NK-92 treated with Interleukin-12 subunit alpha and Interleukin-12 subunit beta, amount 100 ng/mL, for 24 hours (cell line): ENCODE measurements around the gene MPP4.

Source experiments
- DNase-seq: peaks from one replicate; lab custom pipeline; 2025; lab: John Stamatoyannopoulos, UW

MPP4 gene

GRCh38 chr2:201698588-201699226 is at the start of gene MPP4:
TSS of gene MPP4 (minus strand) at chr2:201698644. CDS start at chr2:201693954, 4,690 bp downstream.
- no peak for DNase-seq

GRCh38 chr2:201746551-201746950 is 48.1 kb upstream of the MPP4 start:
- no peak for DNase-seq

GRCh38 chr2:201735486-201735885 is 37.0 kb upstream of the MPP4 start:
- DNase-seq = no peak

GRCh38 chr2:201734111-201734510 is 35.7 kb upstream of the MPP4 start:
- no peak for DNase-seq

GRCh38 chr2:201733544-201733943 is 35.1 kb upstream of the MPP4 start:
- DNase-seq = no peak

GRCh38 chr2:201730651-201731285 is 32.3 kb upstream of the MPP4 start:
- no peak for DNase-seq

GRCh38 chr2:201715459-201715858 is 17.0 kb upstream of the MPP4 start:
- DNase-seq = no peak

GRCh38 chr2:201712726-201713125 is 14.3 kb upstream of the MPP4 start:
- no peak for DNase-seq

- DNase-seq = no peak
These were observed 11.3 kb upstream of the MPP4 start for GRCh38 chr2:201709747-201710146.

GRCh38 chr2:201709049-201709448 is 10.6 kb upstream of the MPP4 start:
- DNase-seq = no peak

- DNase-seq = no peak
These were observed 9.3 kb upstream of the MPP4 start for GRCh38 chr2:201707753-201708152.

GRCh38 chr2:201707142-201707541 is 8.7 kb upstream of the MPP4 start:
- DNase-seq = no peak

- DNase-seq = no peak
These were observed 6.1 kb upstream of the MPP4 start for GRCh38 chr2:201704536-201704935.

- no peak for DNase-seq
These were observed 3.2 kb upstream of the MPP4 start for GRCh38 chr2:201701646-201702045.

GRCh38 chr2:201699416-201699815 is 972 bp upstream of the MPP4 start:
- DNase-seq = no peak

- no peak for DNase-seq
These were observed 545 bp downstream of the MPP4 start for GRCh38 chr2:201697899-201698298.

- no peak for DNase-seq
These were observed 2.2 kb downstream of the MPP4 start for GRCh38 chr2:201696151-201696659.

GRCh38 chr2:201685156-201685555 is 13.3 kb downstream of the MPP4 start:
- no peak for DNase-seq

- DNase-seq = no peak
These were observed 17.7 kb downstream of the MPP4 start for GRCh38 chr2:201680743-201681142.

GRCh38 chr2:201678401-201678800 is 20.0 kb downstream of the MPP4 start:
- DNase-seq = no peak

- no peak for DNase-seq
These were observed 23.0 kb downstream of the MPP4 start for GRCh38 chr2:201675454-201675853.

GRCh38 chr2:201674794-201675193 is 23.6 kb downstream of the MPP4 start:
- DNase-seq = no peak

GRCh38 chr2:201674298-201674697 is 24.1 kb downstream of the MPP4 start:
- no peak for DNase-seq

- no peak for DNase-seq
These were observed 24.9 kb downstream of the MPP4 start for GRCh38 chr2:201673546-201673945.
